GM12874 (cell line): ENCODE measurements around the gene SIKE1.

ENCODE experiments used
- TF ChIP-seq, protein P1 (sequence below): IDR thresholded peaks from 2 replicates; pipeline ENCODE4 v1.5.1; 2011; ENCODE audit warnings: low read depth, mild to moderate bottlenecking, control low read depth, low read length, moderate library complexity; ENCODE audit not compliant: insufficient read depth

Gene SIKE1

DNA sequence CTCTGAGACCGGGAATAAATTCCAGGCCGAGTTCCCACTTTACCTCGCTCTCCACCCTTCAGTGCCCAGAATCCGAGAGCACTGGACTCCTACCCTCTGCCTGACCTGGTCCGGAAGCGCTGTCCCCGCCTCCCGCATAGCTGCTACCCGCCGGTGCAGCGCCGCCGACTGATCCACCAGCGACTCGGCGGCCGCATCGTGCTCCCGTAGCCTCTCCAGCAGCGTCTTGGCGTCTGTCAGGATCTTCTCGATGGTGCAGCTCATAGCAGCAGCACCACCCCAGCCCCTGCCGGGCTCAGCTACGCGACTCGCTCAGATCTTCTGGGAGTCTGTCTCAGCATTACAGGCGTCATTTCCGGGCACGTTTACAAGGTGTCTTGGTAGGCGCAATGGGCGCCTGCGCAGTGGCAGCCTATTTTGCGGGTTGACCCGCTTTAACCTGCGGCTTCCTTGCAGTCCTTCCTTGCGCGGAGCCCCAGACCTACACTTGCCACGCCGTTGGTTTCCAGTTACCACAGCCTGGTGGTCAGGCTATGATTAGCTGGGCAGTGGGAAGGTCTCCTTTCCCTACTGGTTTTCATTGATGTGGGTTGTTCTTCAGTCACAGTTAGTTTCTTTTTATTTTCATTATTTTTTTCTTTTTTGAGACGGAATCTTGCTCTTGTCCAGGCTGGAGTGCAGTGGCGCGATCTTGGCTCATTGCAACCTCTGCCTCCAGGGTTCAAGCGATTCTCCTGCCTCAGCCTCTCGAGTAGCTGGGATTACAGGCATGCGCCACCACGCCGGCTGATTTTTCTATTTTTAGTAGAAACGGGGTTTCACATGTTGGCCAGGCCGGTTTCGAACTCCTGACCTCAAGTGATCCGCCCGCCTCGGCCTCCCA, at the start of gene SIKE1:
TSS of gene SIKE1 (minus strand) at position 342 of the 883 bp plus-strand sequence. CDS start at position 264, 78 bp downstream.
- TF ChIP-seq, protein P1, sequence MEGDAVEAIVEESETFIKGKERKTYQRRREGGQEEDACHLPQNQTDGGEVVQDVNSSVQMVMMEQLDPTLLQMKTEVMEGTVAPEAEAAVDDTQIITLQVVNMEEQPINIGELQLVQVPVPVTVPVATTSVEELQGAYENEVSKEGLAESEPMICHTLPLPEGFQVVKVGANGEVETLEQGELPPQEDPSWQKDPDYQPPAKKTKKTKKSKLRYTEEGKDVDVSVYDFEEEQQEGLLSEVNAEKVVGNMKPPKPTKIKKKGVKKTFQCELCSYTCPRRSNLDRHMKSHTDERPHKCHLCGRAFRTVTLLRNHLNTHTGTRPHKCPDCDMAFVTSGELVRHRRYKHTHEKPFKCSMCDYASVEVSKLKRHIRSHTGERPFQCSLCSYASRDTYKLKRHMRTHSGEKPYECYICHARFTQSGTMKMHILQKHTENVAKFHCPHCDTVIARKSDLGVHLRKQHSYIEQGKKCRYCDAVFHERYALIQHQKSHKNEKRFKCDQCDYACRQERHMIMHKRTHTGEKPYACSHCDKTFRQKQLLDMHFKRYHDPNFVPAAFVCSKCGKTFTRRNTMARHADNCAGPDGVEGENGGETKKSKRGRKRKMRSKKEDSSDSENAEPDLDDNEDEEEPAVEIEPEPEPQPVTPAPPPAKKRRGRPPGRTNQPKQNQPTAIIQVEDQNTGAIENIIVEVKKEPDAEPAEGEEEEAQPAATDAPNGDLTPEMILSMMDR, result no peak

DNA sequence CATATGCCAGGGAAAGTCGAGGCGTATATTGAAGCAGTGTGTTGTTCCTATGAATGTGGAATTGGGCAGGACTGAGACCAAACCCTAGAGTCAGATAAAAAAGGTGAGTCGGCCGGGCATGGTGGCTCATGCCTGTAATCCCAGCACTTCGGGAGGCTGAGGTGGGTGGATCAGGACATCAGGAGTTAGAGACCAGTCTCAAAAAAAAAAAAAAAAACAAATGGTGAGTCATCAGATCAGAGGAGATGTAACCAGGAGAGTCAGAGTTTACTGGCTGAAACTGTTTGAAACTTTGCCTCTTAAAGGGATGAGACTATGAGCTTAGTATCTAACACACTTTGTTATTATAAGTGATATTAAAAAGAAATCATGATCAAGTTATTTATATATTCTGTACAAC, 47.8 kb upstream of the SIKE1 start:
- TF ChIP-seq, protein P1, result no peak

DNA sequence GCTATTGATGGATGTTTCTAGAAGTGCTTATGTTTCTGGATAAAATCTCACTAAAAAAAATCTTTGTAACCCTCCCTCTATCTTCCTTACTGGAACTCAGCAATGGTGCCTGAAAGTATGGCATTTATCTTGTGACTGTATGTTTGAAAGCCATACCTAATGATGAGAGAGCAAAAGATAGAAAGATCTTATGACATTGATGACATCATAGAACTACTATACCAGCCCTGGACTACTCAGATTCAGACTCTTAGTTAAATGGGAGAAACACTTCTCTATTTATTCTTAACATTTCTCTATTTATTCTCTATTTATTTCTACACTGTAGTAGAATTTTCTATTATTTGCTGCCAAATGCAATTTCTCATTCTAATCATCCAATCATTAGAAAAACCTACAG, 41.5 kb upstream of the SIKE1 start:
- TF ChIP-seq, protein P1, result no peak

DNA sequence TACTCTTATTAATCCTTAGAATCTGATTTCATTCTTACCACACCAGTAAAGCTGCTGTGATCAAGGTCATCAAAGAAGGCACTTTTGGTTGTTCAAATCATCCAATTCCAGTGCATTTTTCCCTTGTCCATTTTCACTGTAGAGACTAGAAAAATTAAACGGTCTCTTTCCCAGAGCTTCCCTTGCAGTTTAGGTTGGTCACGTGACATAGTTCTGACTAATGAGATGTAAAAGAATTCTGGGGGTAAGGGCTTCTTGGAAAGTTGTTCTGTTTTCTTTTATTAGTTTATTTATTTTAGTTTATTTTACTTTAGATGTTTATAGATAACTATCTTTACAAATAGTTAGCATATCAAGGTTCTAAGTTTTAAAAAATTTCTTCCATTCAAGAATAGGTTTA, 39.9 kb upstream of the SIKE1 start:
- TF ChIP-seq, protein P1, result no peak

DNA sequence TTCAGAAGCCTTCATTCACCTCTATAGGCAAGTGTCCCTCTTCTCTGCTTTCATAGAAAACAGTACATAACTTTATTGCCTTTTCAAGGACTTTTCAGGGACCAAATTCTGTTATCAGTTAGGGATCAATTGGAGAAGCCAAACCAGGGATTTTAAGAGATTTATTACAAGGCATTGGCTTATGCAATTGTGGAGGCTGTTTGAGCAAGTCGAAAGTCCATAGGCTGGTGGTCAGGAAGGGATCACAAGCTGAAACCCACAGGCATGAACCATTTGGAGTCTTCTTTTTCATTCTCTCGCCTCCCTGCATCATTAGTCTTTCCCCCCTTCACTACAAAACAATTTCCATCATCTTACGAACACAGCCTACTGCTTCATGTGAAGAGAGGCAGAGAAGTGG, 39.4 kb upstream of the SIKE1 start:
- TF ChIP-seq, protein P1, result no peak

DNA sequence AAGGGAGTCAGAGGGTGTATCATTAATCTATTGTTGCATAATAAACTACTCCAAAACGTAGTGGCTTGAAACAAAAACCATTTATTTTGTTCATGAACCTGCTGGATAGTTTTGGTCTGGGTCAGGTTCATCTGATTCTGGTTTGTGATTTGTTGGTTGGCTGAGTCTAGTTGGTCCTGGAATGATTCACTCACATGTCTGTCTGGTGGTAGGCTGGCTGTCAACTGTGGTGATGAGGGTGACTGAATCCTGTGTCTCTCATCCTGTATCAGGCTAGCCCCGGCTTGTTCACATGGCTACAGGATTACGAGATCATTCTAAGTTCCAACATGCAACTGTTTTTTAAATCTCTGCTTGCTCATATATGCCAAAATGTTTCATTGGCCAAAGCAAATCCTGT, 22.5 kb upstream of the SIKE1 start:
- TF ChIP-seq, protein P1, result no peak

DNA sequence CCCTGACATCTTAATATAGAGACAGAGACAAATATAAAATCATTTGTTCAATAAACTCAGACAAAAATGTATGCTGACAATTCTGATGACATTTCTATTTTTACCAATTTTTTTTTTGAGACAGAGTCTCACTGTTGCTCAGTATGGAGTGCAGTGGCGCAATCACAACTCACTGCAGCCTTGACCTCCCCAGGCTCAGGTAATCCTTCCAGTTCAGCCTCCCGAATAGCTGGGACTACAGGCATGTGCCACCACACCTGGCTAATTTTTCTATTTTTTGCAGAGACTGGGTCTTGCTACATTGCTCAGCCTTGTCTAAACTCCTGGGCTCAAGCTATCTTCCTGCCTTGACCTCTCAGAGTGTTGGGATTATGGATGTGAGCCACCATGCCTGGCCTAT, 13.6 kb upstream of the SIKE1 start:
- TF ChIP-seq, protein P1, result no peak
